HG03095 (cell line): ENCODE data around the gene ACBD3.
A peak's percentile ranks its signal among the peaks of the same experiment; 100 is the strongest.

ENCODE experiments used
- ATAC-seq: cut with Tn5 transposase; IDR thresholded peaks from one replicate; pipeline ENCODE4 v1.9.1; 2021; ENCODE audit warnings: moderate library complexity; ENCODE audit not compliant: unreplicated experiment

ACBD3 gene

GRCh38 chr1:226135059-226135651 is 51.4 kb downstream of the ACBD3 start:
- ATAC-seq, result no peak

- ATAC-seq, result no peak
These were observed 52.1 kb downstream of the ACBD3 start for GRCh38 chr1:226134170-226135058.

GRCh38 chr1:226133504-226134123 is 52.9 kb downstream of the ACBD3 start:
- no peak for ATAC-seq

GRCh38 chr1:226132728-226133503 is 53.6 kb downstream of the ACBD3 start:
- no peak for ATAC-seq

GRCh38 chr1:226131639-226132038 is 54.9 kb downstream of the ACBD3 start:
- ATAC-seq, result no peak

- ATAC-seq, result no peak
These were observed 57.3 kb downstream of the ACBD3 start for GRCh38 chr1:226129230-226129629.

GRCh38 chr1:226128487-226129075 is 58.0 kb downstream of the ACBD3 start:
- ATAC-seq, result no peak

- peak; percentile 1 for ATAC-seq
These were observed 59.5 kb downstream of the ACBD3 start for GRCh38 chr1:226126824-226127569.

- no peak for ATAC-seq
These were observed 60.7 kb downstream of the ACBD3 start for GRCh38 chr1:226125831-226126230.

- no peak for ATAC-seq
These were observed 61.4 kb downstream of the ACBD3 start for GRCh38 chr1:226125097-226125630.

GRCh38 chr1:226123591-226124471 is 62.7 kb downstream of the ACBD3 start:
- no peak for ATAC-seq

- no peak for ATAC-seq
These were observed 63.4 kb downstream of the ACBD3 start for GRCh38 chr1:226123212-226123560.

GRCh38 chr1:226121587-226122400 is 64.7 kb downstream of the ACBD3 start:
- ATAC-seq, result peak; percentile 58

GRCh38 chr1:226121049-226121586 is 65.4 kb downstream of the ACBD3 start:
- ATAC-seq, result no peak

GRCh38 chr1:226120398-226120797 is 66.1 kb downstream of the ACBD3 start:
- no peak for ATAC-seq

GRCh38 chr1:226119169-226119568 is 67.4 kb downstream of the ACBD3 start:
- no peak for ATAC-seq

GRCh38 chr1:226118357-226118756 is 68.2 kb downstream of the ACBD3 start:
- ATAC-seq, result no peak

- ATAC-seq, result no peak
These were observed 69.2 kb downstream of the ACBD3 start for GRCh38 chr1:226117330-226117729.
